Stimulated activated CD4-positive, alpha-beta T cell treated with anti-CD3 and anti-CD28 coated beads, Interleukin-2, amount 100 ng/mL, for 24 hours (primary cell): ENCODE measurements around the gene CPT1A.
A peak's percentile ranks its signal among the peaks of the same experiment; 100 is the strongest.

ENCODE experiments used
- DNase-seq, 2 donors: peaks; one replicate each; pipeline ENCODE4 v3.0.0-alpha.2; 2020

The CPT1A gene

DNA sequence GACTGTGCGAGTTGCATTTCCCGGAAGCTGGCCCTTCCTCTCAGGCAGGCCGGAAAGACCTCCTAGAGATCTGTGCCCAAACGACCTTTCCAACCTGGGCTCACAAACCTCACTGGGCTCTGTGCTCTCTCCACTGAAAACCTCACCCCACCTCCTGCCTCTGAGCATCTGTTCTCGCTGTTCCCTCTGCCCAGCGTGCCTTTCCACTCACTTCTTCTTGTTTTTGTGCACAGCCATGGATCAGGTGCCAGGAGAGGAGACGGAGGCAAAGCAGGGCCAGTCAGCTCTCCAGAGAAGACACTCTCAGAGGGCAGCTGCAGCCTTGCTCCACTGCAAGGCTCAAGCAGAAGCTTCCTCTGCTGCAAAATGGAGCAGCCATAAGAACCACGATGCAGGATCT lies 10.9 kb upstream of the CPT1A start:
- no peak for DNase-seq

DNA sequence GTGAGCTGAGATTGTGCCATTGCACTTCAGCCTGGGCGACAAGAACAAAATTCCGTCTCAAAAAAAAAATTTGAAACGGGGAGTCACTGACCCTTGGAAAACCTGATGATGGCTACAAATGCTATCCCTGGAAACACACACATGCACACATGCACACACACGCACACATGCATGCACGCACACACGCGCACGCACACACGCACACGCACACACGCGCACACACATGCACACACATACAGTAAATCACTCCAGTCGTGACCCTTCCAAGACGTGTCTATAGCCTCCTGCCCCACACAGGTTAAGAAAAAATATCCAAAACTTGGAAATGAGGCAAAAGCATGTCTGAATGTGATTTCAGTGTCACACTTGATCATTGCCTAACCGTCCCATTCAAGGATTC lies 6.7 kb upstream of the CPT1A start:
- no peak for DNase-seq

DNA sequence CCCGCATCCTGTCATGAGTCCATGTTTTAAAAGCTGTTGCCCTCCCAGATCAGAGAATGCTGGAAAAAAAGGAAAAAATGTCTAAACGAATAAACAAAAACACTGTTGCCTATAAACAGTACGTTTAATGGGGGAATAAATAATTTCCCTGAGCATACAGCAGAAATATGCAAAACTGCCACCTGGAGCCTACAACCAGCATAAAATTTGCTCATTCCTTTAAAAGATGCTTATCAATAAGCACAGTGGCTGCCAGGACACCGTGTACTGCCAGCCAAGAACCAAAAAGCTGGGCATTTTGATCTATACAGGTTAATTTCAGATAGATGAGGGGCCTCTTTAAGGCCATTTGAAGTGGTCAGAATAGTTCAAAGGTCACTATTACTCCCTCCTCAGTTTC lies 5.7 kb upstream of the CPT1A start:
- DNase-seq, result no peak

DNA sequence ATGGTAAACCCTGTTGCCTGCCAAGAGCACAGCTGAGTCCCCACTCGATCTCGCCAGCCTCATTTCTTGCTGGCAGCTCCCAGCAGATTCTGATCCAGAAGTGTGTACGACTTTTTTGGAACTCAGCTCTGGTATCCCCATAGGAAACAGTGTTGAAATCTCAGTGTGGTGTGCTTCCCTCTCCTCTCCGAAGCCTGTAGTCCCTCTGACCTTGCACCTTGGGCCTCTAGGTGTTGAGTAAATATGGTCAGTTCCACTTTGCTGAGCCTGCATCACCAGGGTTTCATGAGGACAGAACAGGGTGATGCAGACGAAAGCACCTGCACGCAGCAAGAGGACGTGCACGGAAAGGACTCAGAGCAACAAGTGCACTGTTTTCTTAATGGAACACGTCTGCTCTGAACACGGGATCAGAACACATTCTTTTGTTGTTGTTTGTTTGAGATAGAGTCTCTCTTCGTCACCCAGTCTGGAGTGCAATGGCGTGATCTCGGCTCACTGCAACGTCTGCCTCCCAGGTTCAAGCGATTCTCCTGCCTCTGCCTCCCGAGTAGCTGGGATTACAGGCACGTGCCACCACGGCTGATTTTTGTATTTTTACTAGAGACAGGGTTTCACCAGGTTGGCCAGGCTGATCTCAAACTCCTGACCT lies 3.8 kb upstream of the CPT1A start:
- DNase-seq, result no peak

DNA sequence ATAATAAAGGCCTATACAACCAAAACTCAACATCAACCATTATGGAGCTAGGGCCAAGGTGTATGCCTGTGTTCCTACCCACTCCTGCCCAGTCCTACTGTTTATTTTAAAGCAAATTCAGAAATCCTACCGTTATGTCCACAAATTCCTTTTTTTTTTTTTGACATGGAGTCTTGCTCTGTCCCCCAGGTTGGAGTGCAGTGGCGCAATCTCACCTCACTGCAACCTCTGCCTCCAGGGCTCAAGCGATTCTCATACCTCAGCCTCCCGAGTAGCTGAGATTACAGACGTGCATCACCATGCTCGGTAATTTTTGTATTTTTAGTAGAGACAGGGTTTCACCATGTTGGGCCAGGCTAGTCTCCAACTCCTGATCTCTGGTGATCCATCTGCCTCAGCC lies 3.1 kb upstream of the CPT1A start:
- no peak for DNase-seq

DNA sequence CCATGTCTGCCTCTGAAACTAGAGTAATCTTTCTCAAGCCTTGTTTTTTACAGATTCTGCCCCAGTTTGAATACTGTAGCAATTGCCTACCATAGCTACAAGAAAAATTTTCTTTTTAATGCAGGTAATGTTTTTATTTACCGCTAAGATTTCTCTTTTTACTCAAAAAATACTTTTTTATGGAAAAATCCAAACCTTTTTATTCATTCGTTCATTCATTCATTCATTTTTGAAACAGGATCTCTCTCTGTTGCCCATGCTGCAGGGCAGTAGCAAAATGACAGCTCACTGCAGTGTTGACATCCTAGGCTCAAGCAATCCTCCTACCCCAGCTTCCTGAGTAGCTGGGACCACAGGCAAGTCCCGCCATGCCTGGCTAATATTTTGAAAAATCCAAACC lies 2.7 kb upstream of the CPT1A start:
- no peak for DNase-seq

DNA sequence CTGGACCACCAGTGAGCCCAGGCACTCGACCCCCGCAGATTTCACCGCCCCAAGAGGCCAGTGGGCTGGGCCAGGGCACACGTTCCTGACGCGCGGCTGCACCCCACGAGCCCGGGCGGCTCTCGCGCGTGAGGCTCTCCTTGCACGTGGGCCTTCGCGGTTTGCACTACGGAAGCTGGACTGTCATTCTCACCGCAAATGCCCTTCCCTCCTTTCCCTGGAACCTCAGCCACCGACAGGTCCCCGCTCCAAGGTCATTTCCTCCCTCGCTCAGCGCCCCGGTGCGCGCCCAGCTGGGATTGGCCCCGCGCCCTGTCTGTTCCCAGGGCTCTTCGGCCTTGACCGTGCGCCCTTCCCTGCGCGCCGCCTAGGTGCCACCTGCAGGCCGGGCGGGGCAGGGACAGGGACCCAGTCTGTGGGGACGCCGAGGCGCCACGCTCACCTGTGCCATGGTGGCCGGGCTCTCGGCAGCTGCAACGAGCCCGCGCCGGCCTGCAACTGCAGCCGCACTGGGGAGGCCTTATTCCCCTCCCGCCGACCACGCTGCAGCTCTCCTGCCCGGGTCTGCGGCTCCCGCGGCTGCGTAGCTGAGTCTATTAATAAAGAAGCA lies 2.1 kb upstream of the CPT1A start:
- DNase-seq, result peak; percentile 75 to 82

DNA sequence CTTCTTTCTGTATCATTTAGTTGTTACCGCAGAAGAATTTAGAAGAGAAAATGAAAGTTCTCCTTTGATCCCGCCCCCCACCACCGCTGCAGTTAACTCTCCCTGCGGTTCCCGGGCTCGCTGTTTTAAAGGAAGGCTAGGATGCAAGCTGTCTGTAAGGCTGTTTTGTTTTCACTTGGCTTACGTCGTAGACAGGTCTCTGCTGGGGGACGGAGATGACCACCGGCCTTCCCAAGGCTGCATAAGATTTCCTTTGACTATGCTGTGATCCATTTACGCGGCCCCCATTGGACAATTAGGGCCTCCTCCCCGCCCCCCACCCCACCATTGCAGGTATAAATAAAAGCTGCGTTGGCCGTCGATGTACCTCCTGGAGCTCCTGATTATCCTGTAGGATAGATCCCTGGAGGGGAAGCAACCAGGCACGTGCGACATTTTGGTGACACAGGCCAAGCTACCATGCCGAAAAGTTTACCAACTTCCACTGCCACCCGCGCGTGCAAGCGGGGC lies 1.4 kb upstream of the CPT1A start:
- peak; percentile 60 to 62 for DNase-seq

DNA sequence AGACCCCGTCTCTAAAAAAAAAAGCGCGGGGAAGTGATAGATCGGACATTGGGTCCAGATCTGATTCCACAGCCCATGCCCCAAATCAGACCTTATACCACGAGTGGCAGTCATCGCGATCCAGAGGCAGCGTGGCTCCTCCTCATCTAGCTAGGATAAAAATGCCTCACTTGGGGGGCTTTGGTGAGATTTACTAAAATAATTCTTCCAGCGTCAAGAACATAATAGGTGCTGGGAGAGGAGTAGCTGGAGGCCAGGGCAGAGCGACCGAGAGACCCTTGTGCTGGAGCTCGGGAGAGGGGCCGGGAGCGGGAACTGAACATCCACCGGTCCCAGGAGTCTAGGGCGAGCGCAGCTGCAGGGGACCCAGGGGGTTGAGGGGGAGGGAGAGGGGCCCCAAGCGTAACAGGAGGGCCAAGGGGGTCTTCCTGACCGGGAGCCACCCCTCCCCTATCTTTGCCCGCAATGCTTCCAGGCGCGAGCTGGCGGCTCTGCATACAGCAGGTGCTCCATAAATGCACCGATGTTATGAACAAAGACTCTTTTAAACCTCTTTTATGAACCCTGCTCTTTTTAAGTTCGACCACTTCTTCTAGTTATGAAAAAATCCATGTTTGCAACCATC lies 823 bp upstream of the CPT1A start:
- no peak for DNase-seq

DNA sequence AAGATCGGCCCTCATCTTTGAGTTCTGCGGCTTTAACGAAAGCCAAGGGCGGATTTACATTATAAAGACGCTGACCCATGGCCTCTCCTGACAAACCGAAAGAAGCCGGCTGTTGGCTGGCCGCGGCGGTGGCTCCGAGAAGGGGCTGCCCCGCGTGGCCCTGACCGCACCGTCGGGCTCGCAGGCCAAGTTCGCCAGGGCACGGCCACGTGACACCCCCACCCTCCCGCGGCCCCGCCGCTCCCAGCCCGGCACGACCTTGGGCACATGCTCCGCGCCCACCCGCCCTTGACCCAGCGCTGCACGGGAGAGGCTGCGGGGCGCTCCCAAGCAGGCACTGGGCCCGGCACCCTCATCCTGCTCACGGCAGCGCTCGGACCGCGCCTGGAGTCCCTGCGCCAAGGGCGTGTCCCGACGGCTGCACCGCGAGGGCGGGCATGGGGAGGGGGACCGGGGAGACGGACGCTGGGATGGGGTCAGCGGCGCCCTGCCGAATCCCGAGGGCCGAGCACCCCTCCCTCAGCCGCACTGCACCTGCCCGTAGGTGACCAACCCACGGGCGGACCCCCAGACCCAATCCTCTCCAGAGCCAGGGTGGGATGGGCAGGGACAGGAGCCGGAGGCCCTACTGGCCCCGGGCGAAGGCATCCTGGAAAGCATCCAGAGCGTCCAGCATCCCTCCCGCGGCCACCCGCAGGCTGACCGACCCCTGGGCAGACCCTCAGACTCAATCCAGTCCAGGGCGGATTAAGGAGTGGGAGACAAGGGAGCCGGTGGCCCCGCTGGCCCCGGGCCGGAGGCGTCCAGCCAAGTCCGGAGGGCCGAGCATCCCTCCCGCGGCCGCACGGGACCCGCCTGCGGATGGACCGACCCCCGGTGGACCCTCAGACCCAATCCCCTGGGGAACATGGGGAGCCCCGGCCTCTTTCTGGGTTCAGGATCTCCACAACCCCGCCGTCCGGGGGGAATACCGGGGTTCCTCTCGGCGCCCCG lies 759 bp downstream of the CPT1A start:
- DNase-seq, result peak; percentile 31 to 40

DNA sequence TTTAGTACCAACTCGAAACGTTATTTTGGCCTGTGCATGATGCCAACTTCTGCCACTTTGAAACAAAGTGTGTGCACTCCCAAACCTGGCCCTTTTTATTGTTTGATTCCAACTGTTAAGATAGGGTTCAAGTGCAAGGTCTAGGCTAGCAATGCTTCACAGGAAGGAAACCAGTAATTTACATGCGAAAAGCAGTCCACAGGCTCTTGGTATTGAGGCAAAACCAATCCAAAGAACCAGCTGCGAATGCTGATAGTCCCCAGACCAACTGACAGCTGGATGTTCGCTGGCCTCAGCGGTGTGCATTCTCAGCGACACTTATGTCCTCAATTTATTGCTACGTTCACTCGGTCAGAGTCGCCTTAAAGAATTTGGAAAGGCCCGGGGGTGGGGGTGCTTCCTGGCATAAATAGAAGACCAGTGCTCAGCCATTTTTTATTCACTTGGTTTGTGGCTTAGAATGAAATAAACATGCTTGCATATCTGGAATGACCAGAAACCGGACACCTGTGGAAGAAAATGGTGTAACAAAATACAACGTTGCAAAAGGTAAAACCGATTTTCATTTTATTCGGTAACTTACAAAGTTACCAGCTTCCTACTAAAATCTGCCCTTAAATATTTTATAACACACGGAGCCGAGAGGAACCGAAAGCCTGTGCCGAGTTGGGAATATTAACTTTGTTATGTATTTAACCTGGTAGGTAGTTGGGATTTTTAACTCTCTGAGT lies 1.6 kb downstream of the CPT1A start:
- peak in 1 of 2 donors; percentile 13 for DNase-seq

DNA sequence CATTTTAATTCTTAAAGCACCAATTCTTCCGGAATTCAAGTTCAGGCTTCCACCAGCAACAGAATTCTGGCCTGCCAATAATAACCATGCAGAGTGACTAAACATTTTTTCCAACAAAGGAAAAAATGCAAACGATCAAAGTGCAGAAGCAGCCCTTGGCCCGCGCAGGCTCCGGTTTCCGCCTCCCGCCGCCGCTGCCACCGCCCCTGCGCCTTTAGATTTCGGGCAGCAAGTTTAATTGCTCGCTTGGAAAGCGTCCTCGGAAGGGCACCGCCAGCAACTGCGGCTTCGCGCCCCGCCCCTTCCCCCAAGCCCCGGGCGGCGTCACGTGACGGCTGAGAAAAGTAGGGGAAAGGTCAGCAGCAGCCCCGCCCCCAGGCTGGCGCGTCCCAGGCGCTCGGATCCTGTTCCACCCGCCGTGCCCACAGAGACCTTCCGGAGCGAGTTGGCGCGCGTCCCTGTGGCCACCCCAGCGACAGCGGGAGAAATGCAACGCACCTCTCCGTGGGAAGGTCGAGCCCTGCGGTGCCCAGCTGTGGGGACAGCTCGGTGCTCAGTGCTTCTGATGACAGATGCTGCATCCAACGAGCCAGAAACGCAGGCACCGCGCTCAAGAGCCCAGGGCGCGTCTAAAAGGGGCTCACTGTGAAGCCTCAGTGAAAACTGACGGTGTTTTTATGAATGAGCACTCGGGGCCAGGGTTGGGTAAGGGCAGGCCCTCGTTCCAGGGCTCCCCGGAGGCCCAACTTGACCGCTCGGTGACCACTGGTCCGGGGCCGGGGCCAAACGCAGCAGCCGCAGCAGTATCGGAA lies 2.5 kb downstream of the CPT1A start:
- DNase-seq, result peak; percentile 96 to 97

DNA sequence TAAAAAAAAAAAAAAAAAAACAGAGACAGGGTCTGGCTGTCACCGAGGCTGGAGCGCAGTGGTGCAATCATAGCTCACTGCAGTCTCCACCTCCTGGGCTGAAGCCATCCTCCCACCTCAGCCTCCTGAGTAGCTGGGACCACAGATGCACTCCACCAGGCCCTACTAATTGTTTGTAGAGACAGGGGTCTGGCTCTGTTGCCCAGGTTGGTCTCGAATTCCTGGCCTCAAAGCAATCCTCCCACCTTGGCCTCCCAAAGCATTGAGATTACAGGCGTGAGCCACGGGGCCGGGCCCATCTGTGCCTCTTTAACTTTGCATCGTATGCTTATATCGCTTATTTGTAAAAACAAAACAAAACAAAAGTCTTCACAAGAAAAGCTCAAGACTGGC lies 3.1 kb downstream of the CPT1A start:
- DNase-seq, result peak; percentile 21 to 35

DNA sequence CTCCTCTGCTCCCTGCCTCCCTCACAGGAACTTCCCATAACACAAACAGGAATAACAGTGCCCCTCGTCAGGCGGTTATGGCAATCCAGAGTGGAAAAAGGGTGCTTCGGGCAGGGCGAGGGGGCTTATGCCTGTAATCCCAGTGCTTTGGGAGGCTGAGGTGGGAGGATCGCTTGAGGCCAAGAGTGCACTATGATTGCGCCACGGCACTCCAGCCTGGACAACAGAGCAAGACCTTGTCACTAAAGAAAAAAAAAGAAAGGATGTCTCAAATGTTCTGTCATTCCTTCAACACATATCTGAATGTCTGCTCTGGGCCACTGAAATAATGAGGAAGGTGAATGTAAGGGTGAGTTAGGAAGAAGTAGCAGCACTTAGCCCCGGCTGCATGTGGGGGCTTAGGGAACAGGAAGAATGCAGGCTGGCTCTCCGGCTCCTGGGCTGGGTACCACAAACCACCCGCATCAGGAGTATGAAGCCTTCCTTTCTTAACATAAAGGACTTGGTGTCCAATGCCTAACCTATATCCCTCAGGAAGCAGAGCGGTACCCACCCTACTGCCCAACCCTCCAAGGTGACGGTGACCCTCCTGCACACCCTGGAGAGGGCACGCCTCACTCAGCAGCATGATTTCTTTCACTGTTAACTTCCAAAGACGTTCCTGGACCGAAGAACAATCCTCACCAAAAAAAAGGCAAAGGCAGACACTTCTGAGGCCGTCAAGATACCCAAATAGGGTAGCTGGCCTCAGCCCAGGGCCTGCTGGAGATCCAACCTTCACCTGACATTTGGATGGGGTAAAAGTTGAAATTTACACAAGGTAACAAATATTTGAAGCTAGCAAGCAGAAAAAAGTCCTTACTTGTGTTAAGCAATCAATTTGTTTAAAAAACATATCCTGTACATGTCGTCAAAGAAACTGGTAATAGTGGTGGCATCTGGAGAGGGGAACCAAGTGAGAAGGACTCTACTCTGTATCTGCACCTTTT lies 3.8 kb downstream of the CPT1A start:
- DNase-seq, result no peak

DNA sequence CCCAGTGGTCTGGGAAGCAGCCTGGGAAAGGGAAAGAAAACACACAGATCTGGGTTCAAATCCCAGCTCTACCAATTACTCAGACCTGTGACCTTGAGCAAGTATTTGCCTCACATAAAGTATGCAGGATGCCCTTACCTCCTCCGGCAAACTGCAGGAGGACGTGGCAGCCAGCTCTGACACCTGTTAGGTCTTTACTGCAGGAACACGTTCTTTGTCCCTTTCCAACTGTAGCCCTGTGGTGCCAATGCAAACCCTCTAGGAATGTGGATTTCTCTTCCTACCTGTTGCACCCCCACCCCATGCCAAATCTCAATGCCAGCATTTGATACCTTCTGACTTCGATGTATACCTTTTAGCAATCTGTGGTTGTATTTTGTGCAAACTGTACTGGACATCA lies 6.0 kb downstream of the CPT1A start:
- DNase-seq, result no peak

DNA sequence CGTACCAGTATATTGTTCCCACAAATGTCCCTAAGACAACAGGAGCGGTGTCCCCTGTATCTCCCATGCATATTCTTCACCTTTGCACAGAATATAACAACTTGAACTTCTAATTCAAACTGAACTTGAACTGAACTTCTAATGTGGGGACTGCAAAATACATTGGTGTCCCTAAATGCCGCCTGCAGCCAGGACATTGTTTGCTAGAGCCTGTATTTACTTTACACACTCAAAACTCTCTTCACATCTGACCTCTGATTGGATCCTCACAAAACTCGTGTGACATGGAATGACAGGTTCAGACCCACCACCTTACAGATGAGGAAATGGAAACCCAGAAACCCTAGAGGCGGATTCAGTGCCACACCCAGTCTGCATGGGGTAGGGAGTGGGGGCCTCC lies 6.4 kb downstream of the CPT1A start:
- DNase-seq, result no peak

DNA sequence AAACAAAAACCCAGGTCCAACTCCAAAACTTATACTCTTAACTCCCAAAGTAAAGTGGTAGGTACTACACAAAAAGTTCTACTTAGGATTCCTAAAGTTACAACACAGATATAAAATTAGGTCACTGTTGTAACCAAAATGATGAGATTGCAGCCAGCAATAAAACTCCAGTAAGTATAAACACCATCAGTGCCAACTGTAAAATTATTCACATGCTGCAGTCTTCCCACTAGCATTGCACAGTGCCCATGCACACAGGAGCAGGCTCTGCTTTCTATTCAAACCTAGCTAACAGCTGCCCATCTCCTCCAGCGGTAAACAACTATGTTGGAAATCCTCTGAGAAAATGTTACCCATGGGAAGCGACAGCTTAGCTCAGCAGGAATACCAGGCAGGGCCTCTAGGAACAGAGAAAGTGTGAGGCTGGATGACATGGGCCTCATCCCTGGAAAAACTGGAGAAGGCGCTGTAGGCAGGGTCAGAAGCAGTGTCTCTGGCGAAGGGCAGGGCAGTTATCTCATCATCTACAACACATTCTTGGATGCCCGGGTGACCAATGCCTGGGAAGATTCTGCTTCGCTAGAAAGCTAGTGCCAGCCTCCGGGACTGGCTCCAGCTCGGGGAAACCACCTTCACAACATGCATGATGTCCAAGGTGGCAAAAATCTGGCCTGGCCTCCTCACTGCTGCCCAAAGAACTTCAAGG lies 9.1 kb downstream of the CPT1A start:
- DNase-seq, result no peak

DNA sequence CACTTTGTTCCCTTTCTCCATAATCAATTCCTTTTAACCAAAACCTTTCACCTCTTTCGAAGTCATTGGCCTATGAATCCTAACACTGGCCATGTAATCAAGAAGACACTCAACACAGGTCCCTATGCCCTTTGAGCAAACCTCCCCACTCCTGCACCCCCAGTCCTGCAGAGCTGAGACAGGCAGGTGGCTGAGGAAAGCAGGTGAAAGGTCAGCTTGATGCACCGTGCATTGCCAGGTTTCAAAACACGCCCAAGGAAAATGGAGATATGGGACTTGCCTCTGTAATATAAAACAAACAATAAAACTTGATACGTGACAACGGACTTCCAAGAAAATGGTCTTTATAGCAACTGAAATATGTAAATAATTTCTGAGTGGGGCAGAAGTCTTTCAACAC lies 10.6 kb downstream of the CPT1A start:
- DNase-seq, result no peak

DNA sequence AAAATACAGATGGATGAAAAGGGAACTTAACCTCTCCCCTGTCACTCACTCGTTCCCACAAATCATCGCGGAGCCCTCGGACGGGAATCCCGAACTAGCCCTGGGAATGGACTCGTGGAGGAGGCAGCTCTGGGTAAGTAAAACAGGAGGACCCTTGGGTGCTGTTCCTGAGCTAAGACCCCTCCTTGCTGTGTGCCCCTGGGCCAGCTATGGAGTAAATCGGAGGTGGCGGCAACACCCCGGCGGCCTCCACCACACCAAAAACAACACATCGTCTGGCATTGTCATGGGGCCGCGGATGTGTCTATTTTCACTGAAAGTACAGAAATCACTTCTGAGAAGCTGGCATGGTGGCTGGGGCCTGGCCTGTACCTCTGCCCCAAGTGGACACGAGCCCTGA lies 12.1 kb downstream of the CPT1A start:
- DNase-seq, result no peak

DNA sequence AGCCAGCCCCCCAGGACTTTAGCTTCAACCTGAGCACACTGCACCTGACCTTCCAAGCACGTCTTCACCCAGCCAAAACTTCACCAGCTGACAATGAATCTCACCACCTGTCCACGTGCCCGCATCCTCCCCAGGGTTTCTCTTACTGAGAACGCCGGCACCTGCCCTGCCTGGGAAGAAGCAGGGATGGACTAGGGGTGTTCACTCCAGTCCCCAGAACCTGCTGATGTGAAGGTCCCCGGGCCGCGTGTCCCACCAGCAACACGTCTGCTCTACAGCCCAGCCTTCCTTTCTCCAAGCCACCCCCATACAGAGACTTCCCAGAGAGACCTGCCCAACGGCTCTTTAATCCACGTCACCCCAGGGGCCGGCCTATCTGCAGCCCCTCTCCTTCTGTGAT lies 12.8 kb downstream of the CPT1A start:
- DNase-seq, result no peak
